ENCODE results near the gene ABLIM1. TPM values are rescaled to one million over a fixed set of nuclear protein-coding genes. Genes with fewer than 3 reads are reported as not detected.

Gene ABLIM1
- total RNA-seq, 4 donors from 2014 or later: 75.2 to 172 (median 110) TPM

DNA sequence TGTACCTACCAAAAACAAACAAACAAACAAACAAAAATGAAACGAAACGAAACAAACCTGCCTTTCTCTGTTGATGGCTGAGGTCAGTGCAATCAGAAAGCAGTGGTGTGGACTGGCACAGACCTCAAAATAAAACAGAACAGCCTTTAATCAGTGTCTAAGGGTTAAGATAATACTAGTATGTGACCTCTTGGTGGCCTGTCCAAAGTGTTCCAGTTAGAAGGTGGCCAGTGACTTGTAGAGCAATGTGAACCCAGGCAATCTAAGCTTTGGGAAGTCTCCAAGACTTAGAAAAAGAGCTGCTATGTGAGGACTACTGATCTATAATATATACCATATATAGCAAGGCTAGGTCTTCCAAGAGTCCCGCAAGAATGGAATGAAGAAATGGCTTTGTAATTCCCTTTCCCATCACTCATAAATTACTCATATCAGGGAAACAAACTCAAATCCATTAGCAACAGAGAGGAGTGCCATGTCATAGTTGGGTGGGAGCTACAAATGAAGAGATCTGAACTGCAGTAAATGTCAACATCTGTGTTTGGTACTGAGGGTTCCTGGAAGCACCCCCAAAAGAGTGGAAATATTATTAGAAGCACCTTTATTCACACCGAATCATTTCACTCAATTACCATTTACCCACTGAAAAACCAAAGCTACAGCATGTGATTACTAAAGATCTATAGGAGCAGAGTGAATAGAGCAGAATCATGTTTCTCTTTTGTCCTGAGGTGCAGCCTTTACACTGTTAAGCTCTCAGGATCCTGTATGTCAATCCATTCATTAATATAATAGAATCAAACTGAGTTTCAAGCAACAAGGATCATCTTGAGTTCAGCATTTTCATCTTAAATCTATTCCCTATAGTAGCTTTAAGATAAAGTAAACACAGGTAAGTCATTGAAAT lies 28.0 kb downstream of the ABLIM1 start:
- WGBS, 2 donors (ENCODE audit: low coverage in 1 of 2): 57 to 58% methylated on average over 3 to 4 of the region's 4 CpGs
- Histone ChIP-seq H3K4me1 (peaks cover 7 to 52% (median 20%) of the 10 kb centered on the region in 3 donors), H3K27me3 (peaks cover 17% of the 10 kb centered on the region), H3K9me3 (no peaks in the 10 kb centered on the region), H3K27ac (peak overlapping the region in 3 of 4 donors; percentile 34 to 83 (median 46)), H3K36me3 (no peaks in the 10 kb centered on the region), H3K4me3 (no peak overlapping the region)
- TF ChIP-seq POLR2AphosphoS5 (IDR thresholded peaks at IDR 0.05): peak; percentile 55
- TF ChIP-seq, protein P1, sequence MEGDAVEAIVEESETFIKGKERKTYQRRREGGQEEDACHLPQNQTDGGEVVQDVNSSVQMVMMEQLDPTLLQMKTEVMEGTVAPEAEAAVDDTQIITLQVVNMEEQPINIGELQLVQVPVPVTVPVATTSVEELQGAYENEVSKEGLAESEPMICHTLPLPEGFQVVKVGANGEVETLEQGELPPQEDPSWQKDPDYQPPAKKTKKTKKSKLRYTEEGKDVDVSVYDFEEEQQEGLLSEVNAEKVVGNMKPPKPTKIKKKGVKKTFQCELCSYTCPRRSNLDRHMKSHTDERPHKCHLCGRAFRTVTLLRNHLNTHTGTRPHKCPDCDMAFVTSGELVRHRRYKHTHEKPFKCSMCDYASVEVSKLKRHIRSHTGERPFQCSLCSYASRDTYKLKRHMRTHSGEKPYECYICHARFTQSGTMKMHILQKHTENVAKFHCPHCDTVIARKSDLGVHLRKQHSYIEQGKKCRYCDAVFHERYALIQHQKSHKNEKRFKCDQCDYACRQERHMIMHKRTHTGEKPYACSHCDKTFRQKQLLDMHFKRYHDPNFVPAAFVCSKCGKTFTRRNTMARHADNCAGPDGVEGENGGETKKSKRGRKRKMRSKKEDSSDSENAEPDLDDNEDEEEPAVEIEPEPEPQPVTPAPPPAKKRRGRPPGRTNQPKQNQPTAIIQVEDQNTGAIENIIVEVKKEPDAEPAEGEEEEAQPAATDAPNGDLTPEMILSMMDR (IDR thresholded peaks at IDR 0.05): no peak
- no peak for ATAC-seq

DNA sequence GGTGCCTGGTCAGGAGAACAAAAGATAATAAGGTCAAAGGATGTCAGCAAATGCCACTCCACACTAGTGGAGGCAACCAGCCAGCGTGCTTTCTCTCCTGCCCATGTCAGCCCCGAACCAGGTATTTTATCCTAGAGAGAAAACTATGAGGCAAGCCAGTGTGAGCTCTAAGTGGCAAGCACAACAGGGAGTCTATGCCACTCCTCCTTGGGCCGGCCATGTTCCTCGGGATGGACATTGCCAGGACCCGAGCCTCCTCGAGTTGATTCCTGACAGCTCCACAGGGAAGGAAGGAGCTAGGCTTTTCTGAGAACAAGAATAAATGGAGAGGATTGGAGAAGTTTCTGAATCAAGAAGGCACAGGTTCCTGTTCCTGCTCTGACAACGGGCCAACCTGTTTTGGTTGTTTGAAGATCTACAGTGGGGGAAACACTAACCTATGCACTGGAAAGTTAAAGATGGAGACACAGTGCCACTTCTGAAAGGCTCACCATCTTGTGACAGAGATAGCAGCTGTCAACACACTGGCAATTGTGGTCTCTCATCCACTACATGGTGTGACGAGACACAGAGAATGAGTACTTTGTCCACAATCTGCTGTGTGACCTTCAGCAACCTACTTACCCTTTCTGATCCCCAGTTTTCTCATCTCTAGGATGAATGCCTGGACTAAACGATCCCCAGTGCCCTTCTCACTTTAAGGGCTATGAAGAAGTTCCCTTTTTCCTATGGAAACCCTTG lies 28.8 kb downstream of the ABLIM1 start:
- H3K27me3 ChIP-seq: peaks cover 17% of the 10 kb centered on the region
- peaks cover 7 to 47% (median 16%) of the 10 kb centered on the region in 3 donors for H3K4me1 ChIP-seq
- H3K9me3 ChIP-seq: no peaks in the 10 kb centered on the region
- ATAC-seq: no peak
- H3K27ac ChIP-seq: peak overlapping the region in 3 of 4 donors; percentile 34 to 83 (median 46)
- WGBS, 2 donors (ENCODE audit: low coverage in 1 of 2): 73 to 92% methylated on average over 2 to 8 of the region's 9 CpGs
- H3K36me3 ChIP-seq: no peaks in the 10 kb centered on the region
- TF ChIP-seq EP300 (IDR thresholded peaks at IDR 0.05): no peak
- no peak for TF ChIP-seq POLR2A (IDR thresholded peaks at IDR 0.05)
- TF ChIP-seq, protein P1 (IDR thresholded peaks at IDR 0.05): no peak
- TF ChIP-seq POLR2AphosphoS5 (IDR thresholded peaks at IDR 0.05): no peak
- no peak overlapping the region for H3K4me3 ChIP-seq

DNA sequence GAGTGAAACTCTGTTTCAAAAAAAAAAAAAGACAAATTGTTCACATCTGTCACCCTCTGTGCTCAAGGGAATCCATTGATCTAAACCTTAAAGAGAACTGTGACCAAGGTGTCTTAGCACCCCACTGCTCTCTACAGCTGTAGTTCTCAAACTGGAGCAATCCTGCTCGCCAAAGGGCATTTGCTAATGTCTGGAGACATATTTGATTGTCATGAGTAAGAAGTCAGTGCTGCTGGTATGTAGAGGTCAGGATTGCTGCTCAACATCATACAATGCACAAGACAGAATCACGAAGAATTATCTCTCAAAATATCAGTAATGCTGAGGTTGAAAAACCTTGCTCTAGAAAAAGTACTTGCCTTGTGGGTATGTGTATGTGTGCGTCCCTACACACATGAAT lies 30.0 kb downstream of the ABLIM1 start:
- no peak for ATAC-seq
- Histone ChIP-seq H3K9me3 (no peaks in the 10 kb centered on the region), H3K4me3 (no peak overlapping the region), H3K36me3 (no peaks in the 10 kb centered on the region), H3K27ac (no peak overlapping the region), H3K4me1 (peaks cover 3 to 50% (median 23%) of the 10 kb centered on the region in 3 donors), H3K27me3 (peaks cover 13% of the 10 kb centered on the region)
- WGBS, 2 donors (ENCODE audit: low coverage in 1 of 2): 100% methylated on average over 1 to 2 of the region's 3 CpGs
- TF ChIP-seq POLR2A (IDR thresholded peaks at IDR 0.05): no peak
- TF ChIP-seq POLR2AphosphoS5 (IDR thresholded peaks at IDR 0.05): no peak
- TF ChIP-seq EP300 (IDR thresholded peaks at IDR 0.05): no peak
- TF ChIP-seq, protein P1 (IDR thresholded peaks at IDR 0.05): no peak

DNA sequence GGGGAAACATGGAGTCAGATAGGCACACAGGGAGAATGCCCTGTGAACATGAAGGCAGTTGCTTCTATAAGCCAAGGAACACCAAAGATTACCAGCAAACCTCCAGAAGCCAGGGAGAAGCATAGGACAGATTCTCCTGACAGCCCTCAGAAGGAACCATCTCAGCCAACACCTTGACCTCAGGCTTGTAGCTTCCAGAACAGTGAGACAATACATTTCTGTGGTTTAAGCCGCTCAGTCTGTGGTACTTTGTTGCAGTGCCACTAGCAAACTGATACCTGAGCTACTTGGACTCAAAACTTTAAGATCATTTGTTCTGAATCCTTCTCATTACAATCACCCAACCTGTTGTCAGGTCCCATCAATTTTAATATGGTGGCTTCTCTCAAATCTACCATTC lies 31.2 kb downstream of the ABLIM1 start:
- peaks cover 8% of the 10 kb centered on the region for H3K27me3 ChIP-seq
- no peak overlapping the region for H3K4me3 ChIP-seq
- H3K9me3 ChIP-seq: no peaks in the 10 kb centered on the region
- TF ChIP-seq POLR2A (IDR thresholded peaks at IDR 0.05) (no peak), EP300 (IDR thresholded peaks at IDR 0.05) (no peak), POLR2AphosphoS5 (IDR thresholded peaks at IDR 0.05) (no peak)
- TF ChIP-seq, protein P1 (IDR thresholded peaks at IDR 0.05): no peak
- H3K27ac ChIP-seq: peak overlapping the region in 2 of 4 donors; percentile 28 to 31
- 93 to 100% methylated on average over 1 of the region's 1 CpG for WGBS, 2 donors (ENCODE audit: low coverage in 1 of 2)
- ATAC-seq: no peak
- H3K36me3 ChIP-seq: no peaks in the 10 kb centered on the region
- peaks cover 3 to 47% (median 17%) of the 10 kb centered on the region in 3 donors for H3K4me1 ChIP-seq
